ENCODE data around the gene REN.

DNA sequence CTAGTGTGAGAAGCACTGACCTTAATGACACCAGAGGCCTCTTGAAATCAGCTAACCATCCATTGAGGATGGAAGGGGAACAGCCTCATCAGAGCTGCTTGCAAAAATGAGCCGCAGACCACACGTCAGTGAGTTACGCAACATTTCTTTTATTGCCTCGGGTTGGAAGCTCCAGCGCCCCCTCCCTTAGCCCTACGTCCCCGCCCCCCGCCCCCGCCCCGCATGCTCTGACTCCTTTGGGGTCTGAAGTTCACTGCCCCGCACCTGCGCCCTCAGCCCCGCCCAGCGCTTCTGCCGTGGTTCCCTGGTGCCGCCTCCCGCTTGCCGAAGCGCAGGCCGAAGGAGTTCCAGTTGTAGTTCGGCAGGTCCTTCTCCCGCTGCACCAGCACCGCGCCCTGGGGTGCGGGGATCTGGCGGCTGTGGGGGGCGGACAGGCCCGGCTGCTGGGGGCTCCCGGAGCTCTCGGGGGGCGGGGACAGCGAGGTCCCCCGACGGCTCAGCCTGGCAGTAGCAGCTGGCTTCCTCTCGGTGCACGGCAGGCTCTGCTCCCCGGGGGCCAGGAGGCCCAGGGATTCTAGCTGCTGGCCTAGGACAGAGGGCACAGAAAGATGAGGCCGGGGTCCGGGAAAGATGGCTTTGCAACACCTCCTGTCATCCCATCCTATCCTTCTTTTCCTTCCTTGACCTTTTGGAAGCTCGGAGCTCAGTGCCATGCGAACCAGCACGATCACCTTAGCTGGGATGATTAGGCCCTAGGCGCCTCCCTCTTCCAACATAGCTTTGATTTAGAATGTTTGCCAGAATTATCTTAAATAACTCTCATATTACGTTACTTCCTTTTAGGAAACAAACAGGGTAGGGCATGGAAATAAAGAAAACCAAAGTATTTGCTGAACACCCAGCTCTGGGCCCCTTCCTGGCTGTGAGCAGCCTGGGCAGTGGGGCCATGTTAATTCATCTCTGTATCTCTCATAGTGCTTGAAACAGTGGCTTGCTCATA is 24.4 kb upstream of the REN start:
- TF ChIP-seq, protein P1, sequence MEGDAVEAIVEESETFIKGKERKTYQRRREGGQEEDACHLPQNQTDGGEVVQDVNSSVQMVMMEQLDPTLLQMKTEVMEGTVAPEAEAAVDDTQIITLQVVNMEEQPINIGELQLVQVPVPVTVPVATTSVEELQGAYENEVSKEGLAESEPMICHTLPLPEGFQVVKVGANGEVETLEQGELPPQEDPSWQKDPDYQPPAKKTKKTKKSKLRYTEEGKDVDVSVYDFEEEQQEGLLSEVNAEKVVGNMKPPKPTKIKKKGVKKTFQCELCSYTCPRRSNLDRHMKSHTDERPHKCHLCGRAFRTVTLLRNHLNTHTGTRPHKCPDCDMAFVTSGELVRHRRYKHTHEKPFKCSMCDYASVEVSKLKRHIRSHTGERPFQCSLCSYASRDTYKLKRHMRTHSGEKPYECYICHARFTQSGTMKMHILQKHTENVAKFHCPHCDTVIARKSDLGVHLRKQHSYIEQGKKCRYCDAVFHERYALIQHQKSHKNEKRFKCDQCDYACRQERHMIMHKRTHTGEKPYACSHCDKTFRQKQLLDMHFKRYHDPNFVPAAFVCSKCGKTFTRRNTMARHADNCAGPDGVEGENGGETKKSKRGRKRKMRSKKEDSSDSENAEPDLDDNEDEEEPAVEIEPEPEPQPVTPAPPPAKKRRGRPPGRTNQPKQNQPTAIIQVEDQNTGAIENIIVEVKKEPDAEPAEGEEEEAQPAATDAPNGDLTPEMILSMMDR (IDR thresholded peaks at IDR 0.05): no peak
- no peak for TF ChIP-seq POLR2A (IDR thresholded peaks at IDR 0.05)
- TF ChIP-seq POLR2AphosphoS5 (IDR thresholded peaks at IDR 0.05): no peak

Data from breast epithelium (tissue), 3 donors.